Spleen (tissue), 11 donors: ENCODE data around the gene RYR2. TPM values are rescaled to one million over a fixed set of nuclear protein-coding genes. Genes with fewer than 3 reads are reported as not detected.
"Not testable (repeated sequence)": the region's sequence is repeated elsewhere in the genome, so short reads cannot be mapped to it uniquely, and the experiment has no call there.

Experiments used
- DNase-seq: peaks from one replicate; pipeline ENCODE4 v3.0.0-alpha.2; 2020
- H3K27ac ChIP-seq, 8 donors: fragments of 200-600 bp; sonication (generic) in 7 of 8; 1 replicate in 4 of 8; 2 replicates in 4 of 8; pipeline versions ENCODE4 v1.5.0 to v1.8.0; 2016 to 2021; ENCODE audit warnings: inconsistent platforms in 4 of 8, mild to moderate bottlenecking in 4 of 8, moderate library complexity in 1 of 8
- H3K27me3 ChIP-seq, 7 donors: fragments of 200-600 bp; sonication (generic) in 6 of 7; replicated peaks in 1 of 7; 1 replicate in 4 of 7; 2 replicates in 3 of 7; pipeline versions ENCODE4 v1.5.0 to v1.8.0; 2016 to 2021; ENCODE audit warnings: inconsistent platforms in 3 of 7, mild to moderate bottlenecking in 1 of 7
- H3K36me3 ChIP-seq, 6 donors: fragments of 200-600 bp; sonication (generic) in 5 of 6; 1 replicate in 4 of 6; 2 replicates in 2 of 6; pipeline versions ENCODE4 v1.5.0 to v1.8.0; 2016 to 2021; ENCODE audit warnings: inconsistent platforms in 2 of 6
- H3K4me1 ChIP-seq, 6 donors: fragments of 200-600 bp; sonication (generic) in 5 of 6; 1 replicate in 3 of 6; 2 replicates in 3 of 6; pipeline versions ENCODE4 v1.5.0 to v1.8.0; 2016 to 2021; ENCODE audit warnings: inconsistent platforms in 3 of 6
- H3K4me3 ChIP-seq, 8 donors: fragments of 200-600 bp; sonication (generic) in 7 of 8; 1 replicate in 4 of 8; 2 replicates in 4 of 8; pipeline versions ENCODE4 v1.5.0 to v1.8.0; 2016 to 2021; ENCODE audit warnings: inconsistent platforms in 4 of 8, mild to moderate bottlenecking in 4 of 8, moderate library complexity in 2 of 8
- H3K9me3 ChIP-seq, 8 donors: fragments of 200-600 bp; sonication (generic) in 7 of 8; 1 replicate in 4 of 8; 2 replicates in 4 of 8; pipeline versions ENCODE4 v1.5.0 to v1.8.0; 2016 to 2021; ENCODE audit warnings: inconsistent platforms in 4 of 8
- POLR2A ChIP-seq, 3 donors: fragments of 450-650 bp; IDR thresholded peaks; one replicate each; pipeline ENCODE4 v1.5.1; 2017; ENCODE audit warnings: antibody characterized with exemption in 3 of 3, mild to moderate bottlenecking in 1 of 3
- POLR2AphosphoS5 ChIP-seq, 3 donors: sonication (generic); formaldehyde crosslinking; IDR thresholded peaks; one replicate each; pipeline ENCODE4 v1.5.1; 2017; ENCODE audit warnings: antibody characterized with exemption in 3 of 3
- WGBS, 5 donors: extraction: QIAGEN DNeasy Blood & Tissue Kit in 3 of 5; methylation state at CpG; one replicate each; pipeline versions ENCODE4 v1.1.5 to v1.1.7; 2013 to 2018; 5-methylcytosine and 5-hydroxymethylcytosine counted together
- intact Hi-C: fragments of 100-400 bp; cut with DNase I; formaldehyde crosslinking; loops from one replicate; pipeline ENCODE4 v1.15.0; 2023; ENCODE audit warnings: low total_unique reads
- polyA plus RNA-seq, 3 donors: library from polyadenylated mRNA; stranded (reverse); fragments of 200-250 nt; gene quantifications; one replicate each; pipeline ENCODE4 v1.2.1, GENCODE V29; 2013
- total RNA-seq, 7 donors: library from RNA; depleted of rRNA in 3 of 7; stranded (reverse); fragments of >200 nt in 3 of 7; fragmentation: NEBNext Ultra II Directional in 4 of 7; extraction: Animal tissue kit (Norgen Biotek cat#: 25700) in 4 of 7; gene quantifications; one replicate each; pipeline versions ENCODE4 v1.1.0 to v1.2.1, GENCODE V29; 2016 to 2021
- TF ChIP-seq, protein P1 (sequence below), 11 experiments: fragments of 200-600 bp in 7 of 11; fragments of 450-650 bp in 4 of 11; sonication (generic) in 4 of 11; IDR thresholded peaks in 8 of 11; conservative IDR thresholded peaks in 3 of 11; 1 replicate in 7 of 11; 2 replicates in 4 of 11; pipeline versions ENCODE4 v1.4.0 to v1.8.0; 2016 to 2021; ENCODE audit warnings: antibody characterized with exemption in 11 of 11, inconsistent platforms in 4 of 11, mild to moderate bottlenecking in 1 of 11
- donor health status: healthy with polysubstance abuse.
- donor health status: DM: no; HTN: no; CAD: no; lungs with moderate emphysema.
- donor health status: DM: no; HTN: no; CAD: no.
- donor health status: Bipolar disorder and iron deficiency.
- donor health status: healthy.
- donor health status: DM: no; HTN: no; CAD: no.
- donor health status: DM: yes; HTN: yes; CAD: no.

The RYR2 gene
- total and polyA plus RNA-seq, 10 donors, result 0.12 to 7.1 (median 3.7) TPM

DNA sequence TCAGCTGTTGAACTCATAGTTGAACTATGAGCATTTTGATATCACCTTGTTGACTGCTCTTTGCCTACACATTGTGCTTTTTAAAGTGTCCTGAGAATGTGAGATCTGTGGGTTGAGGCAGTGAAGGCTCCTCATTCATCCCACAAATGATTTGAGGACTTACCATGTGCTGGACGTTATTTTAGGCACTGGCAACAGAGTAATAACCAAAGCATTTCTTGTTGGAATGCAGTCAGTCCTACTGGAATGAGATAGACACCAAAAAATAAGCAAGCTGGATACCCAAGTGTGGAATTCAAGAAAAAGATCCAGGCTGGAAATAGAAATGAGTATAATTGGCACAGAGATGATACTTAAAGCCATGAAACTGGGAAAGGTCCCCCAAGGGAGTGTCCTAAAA is 775.3 kb downstream of the RYR2 start:
- H3K4me3 ChIP-seq, result no peak overlapping the region
- 28 to 64% (median 42%) methylated on average over 1 of the region's 1 CpG for WGBS, 5 donors
- intact Hi-C loops, result no loop called here
- DNase-seq, result no peak
- H3K4me1 ChIP-seq, result no peaks in the 10 kb centered on the region
- no peaks in the 10 kb centered on the region for H3K36me3 ChIP-seq
- no peak overlapping the region for H3K27ac ChIP-seq
- H3K9me3 ChIP-seq, result no peaks in the 10 kb centered on the region
- H3K27me3 ChIP-seq, result no peaks in the 10 kb centered on the region
- TF ChIP-seq POLR2AphosphoS5 (IDR thresholded peaks at IDR 0.05) (no peak), POLR2A (IDR thresholded peaks at IDR 0.05) (no peak)
- TF ChIP-seq, protein P1, sequence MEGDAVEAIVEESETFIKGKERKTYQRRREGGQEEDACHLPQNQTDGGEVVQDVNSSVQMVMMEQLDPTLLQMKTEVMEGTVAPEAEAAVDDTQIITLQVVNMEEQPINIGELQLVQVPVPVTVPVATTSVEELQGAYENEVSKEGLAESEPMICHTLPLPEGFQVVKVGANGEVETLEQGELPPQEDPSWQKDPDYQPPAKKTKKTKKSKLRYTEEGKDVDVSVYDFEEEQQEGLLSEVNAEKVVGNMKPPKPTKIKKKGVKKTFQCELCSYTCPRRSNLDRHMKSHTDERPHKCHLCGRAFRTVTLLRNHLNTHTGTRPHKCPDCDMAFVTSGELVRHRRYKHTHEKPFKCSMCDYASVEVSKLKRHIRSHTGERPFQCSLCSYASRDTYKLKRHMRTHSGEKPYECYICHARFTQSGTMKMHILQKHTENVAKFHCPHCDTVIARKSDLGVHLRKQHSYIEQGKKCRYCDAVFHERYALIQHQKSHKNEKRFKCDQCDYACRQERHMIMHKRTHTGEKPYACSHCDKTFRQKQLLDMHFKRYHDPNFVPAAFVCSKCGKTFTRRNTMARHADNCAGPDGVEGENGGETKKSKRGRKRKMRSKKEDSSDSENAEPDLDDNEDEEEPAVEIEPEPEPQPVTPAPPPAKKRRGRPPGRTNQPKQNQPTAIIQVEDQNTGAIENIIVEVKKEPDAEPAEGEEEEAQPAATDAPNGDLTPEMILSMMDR (IDR thresholded peaks at IDR 0.05 in 8 of 11, conservative IDR thresholded peaks at IDR 0.05 in 3 of 11), result no peak

DNA sequence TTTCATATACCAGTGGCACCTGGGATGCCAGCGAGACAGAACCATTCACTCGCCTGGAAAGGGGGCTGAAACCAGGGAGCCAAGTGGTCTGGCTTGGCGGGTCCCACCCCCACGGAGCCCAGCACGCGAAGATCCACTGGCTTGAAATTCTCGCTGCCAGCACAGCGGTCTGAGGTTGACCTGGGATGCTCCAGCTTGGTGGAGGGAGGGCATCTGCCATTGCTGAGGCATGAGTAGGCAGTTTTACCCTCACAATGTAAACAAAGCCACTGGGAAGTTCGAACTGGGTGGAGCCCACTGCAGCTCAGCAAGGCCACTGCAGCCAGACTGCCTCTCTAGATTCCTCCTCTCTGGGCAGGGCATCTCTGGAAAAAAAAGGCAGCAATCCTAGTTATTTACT is 778.6 kb downstream of the RYR2 start:
- H3K36me3 ChIP-seq, H3K4me3 ChIP-seq, DNase-seq, intact Hi-C loops, H3K9me3 ChIP-seq, H3K27me3 ChIP-seq, H3K27ac ChIP-seq, H3K4me1 ChIP-seq: not testable (repeated sequence)
- WGBS, 5 donors, result 67 to 100% (median 87%) methylated on average over 2 to 9 of the region's 9 CpGs

DNA sequence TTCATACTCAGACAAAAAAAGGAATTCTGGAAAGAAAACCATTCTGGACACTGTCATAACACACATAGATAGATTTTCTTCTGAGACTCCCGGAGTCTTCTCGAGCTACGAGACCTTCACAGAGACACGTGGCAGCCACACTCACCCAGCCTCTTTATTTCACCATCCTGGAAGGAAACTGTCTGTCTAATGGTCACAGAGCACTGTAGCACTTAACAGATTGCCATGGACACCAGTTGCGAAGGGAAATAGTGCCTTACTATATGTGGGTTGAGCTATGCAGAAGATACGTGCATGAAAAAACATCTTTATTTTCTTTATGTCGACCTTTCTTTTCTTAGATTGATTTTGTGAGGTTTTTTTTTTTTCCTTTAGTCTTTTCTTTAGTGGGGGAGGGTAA is 790.9 kb downstream of the RYR2 start:
- DNase-seq, result no peak
- H3K27ac ChIP-seq, result no peak overlapping the region
- TF ChIP-seq, protein P1 (IDR thresholded peaks at IDR 0.05 in 8 of 11, conservative IDR thresholded peaks at IDR 0.05 in 3 of 11), result no peak
- TF ChIP-seq POLR2AphosphoS5 (IDR thresholded peaks at IDR 0.05) (no peak), POLR2A (IDR thresholded peaks at IDR 0.05) (no peak)
- no peaks in the 10 kb centered on the region for H3K4me1 ChIP-seq
- no peaks in the 10 kb centered on the region for H3K9me3 ChIP-seq
- WGBS, 5 donors, result 59 to 66% (median 64%) methylated on average over 7 of the region's 7 CpGs
- no peaks in the 10 kb centered on the region for H3K27me3 ChIP-seq
- no peaks in the 10 kb centered on the region for H3K36me3 ChIP-seq
- no peak overlapping the region for H3K4me3 ChIP-seq
- intact Hi-C loops, result no loop called here

DNA sequence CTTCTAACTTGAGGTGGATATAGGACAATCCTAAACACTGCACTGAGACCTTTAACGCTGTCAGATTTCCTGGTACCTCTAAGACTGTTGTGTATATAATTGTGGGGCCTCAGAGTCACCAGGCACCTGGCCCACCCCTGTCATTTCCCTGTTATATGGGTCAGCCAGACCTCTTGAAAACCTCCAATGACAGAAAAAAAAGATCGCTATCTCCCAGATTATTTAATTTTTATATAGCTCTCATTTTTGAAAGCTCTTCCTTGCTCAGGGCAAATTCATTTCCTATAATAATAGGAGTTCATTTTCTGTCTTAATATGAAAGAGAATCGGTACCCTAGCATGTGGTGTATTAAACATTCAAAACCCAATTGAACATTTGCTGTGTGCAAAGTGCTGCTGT is 792.1 kb downstream of the RYR2 start:
- intact Hi-C loops, result no loop called here
- Histone ChIP-seq H3K27ac (no peak overlapping the region), H3K36me3 (no peaks in the 10 kb centered on the region), H3K4me3 (no peak overlapping the region), H3K4me1 (no peaks in the 10 kb centered on the region), H3K27me3 (no peaks in the 10 kb centered on the region), H3K9me3 (peaks cover 0 to 3% (median 0%) of the 10 kb centered on the region in 8 donors)
- no peak for DNase-seq
- 78 to 91% (median 85%) methylated on average over 3 of the region's 3 CpGs for whole genome bisulfite sequencing, 5 donors
- TF ChIP-seq POLR2AphosphoS5 (IDR thresholded peaks at IDR 0.05) (no peak), POLR2A (IDR thresholded peaks at IDR 0.05) (no peak)
- TF ChIP-seq, protein P1 (IDR thresholded peaks at IDR 0.05 in 8 of 11, conservative IDR thresholded peaks at IDR 0.05 in 3 of 11), result no peak

DNA sequence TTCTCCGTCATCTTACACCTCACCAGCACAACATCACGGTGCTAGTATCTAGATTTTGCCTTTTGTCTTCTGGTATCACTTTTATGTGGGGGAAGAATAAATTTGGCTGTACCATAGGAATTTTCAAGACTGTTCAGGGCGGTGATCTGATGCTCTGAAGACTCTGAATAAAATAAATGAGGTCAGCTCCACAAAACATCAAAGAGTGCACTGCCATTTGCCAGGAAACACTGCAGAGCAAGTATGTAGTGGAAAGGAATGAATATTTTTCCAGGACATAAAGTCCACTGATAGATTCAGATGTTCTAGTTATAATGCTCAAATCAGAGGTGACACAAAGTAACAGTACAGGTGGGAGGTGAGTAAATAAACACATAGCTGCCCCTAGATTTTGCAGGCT is 792.5 kb downstream of the RYR2 start:
- H3K36me3 ChIP-seq, result no peaks in the 10 kb centered on the region
- intact Hi-C loops, result no loop called here
- H3K9me3 ChIP-seq, result peaks cover 0 to 7% (median 0%) of the 10 kb centered on the region in 8 donors
- no peak overlapping the region for H3K4me3 ChIP-seq
- no peak for DNase-seq
- H3K27ac ChIP-seq, result no peak overlapping the region
- H3K27me3 ChIP-seq, result no peaks in the 10 kb centered on the region
- 82 to 90% (median 84%) methylated on average over 3 of the region's 3 CpGs for WGBS, 5 donors
- TF ChIP-seq POLR2A (IDR thresholded peaks at IDR 0.05), result no peak
- TF ChIP-seq, protein P1 (IDR thresholded peaks at IDR 0.05 in 8 of 11, conservative IDR thresholded peaks at IDR 0.05 in 3 of 11), result no peak
- no peak for TF ChIP-seq POLR2AphosphoS5 (IDR thresholded peaks at IDR 0.05)
- H3K4me1 ChIP-seq, result no peaks in the 10 kb centered on the region
